Stomach (tissue), 4 donors: ENCODE data around the gene PRPS1L1.

Experiments
- CTCF ChIP-seq, 7 experiments: fragments of 450-650 bp in 4 of 7; fragments of 200-600 bp in 3 of 7; sonication (generic) in 3 of 7; IDR thresholded peaks; one replicate each; pipeline ENCODE4 v1.5.1; 2016 to 2019; ENCODE audit warnings: antibody characterized with exemption in 7 of 7, control low read depth in 2 of 7, mild to moderate bottlenecking in 1 of 7
- POLR2A ChIP-seq, 4 donors: fragments of 450-650 bp; IDR thresholded peaks; one replicate each; pipeline ENCODE4 v1.6.1; 2016; ENCODE audit warnings: antibody characterized with exemption in 4 of 4, control low read depth in 2 of 4, mild to moderate bottlenecking in 1 of 4, moderate library complexity in 1 of 4

GRCh38 chr7:17986851-17987250 is 40.8 kb downstream of the PRPS1L1 start:
- TF ChIP-seq CTCF (IDR thresholded peaks at IDR 0.05) (no peak), POLR2A (IDR thresholded peaks at IDR 0.05) (no peak)
